Right atrium auricular region (tissue), 2 donors: ENCODE results near the gene CLASRP. TPM values are rescaled to one million over a fixed set of nuclear protein-coding genes. Genes with fewer than 3 reads are reported as not detected.

Experiments used
- DNase-seq: peaks from one replicate; pipeline ENCODE4 v3.0.0-alpha.2; 2019; ENCODE audit warnings: low spot score
- H3K27ac ChIP-seq, 2 donors: fragments of 200-600 bp; sonication (generic); 1 replicate in 1 of 2; 2 replicates in 1 of 2; pipeline ENCODE4 v1.5.1; 2016 to 2019
- H3K27me3 ChIP-seq, 2 donors: fragments of 200-600 bp; sonication (generic); one replicate each; pipeline versions ENCODE4 v1.5.1 to v1.6.0; 2017 to 2019
- H3K36me3 ChIP-seq: fragments of 200-600 bp; sonication (generic); one replicate; pipeline ENCODE4 v1.5.1; 2016
- H3K4me1 ChIP-seq, 2 donors: fragments of 200-600 bp; sonication (generic); one replicate each; pipeline versions ENCODE4 v1.5.1 to v1.6.0; 2017 to 2019
- H3K4me3 ChIP-seq, 2 donors: fragments of 200-600 bp; sonication (generic); 1 replicate in 1 of 2; 2 replicates in 1 of 2; pipeline ENCODE4 v1.5.1; 2017 to 2019; ENCODE audit warnings: mild to moderate bottlenecking in 1 of 2, moderate library complexity in 1 of 2
- H3K9me3 ChIP-seq, 2 donors: fragments of 200-600 bp; sonication (generic); one replicate each; pipeline ENCODE4 v1.5.1; 2019
- CTCF ChIP-seq, 2 donors: fragments of 200-600 bp; sonication (generic); IDR thresholded peaks; one replicate each; pipeline ENCODE4 v1.5.1; 2019; ENCODE audit warnings: antibody characterized with exemption in 2 of 2
- total RNA-seq, 2 donors: library from RNA; depleted of rRNA; stranded (reverse); fragments of >200 nt; gene quantifications; one replicate each; pipeline ENCODE4 v1.1.0, GENCODE V29; 2016

The CLASRP gene
- total RNA-seq, 2 donors from 2014 or later, result 29.6 to 31.3 TPM

GRCh38 chr19:45049073-45049736 lies 10.4 kb downstream of the CLASRP start:
- H3K36me3 ChIP-seq, result peaks cover 37% of the 10 kb centered on the region
- peaks cover 0 to 31% of the 10 kb centered on the region in 2 donors for H3K4me1 ChIP-seq
- H3K27ac ChIP-seq, result peak overlapping the region in 1 of 2 donors; percentile 31
- no peak for DNase-seq
- H3K9me3 ChIP-seq, result no peaks in the 10 kb centered on the region
- no peak overlapping the region for H3K4me3 ChIP-seq
- TF ChIP-seq CTCF (IDR thresholded peaks at IDR 0.05), result no peak
- no peaks in the 10 kb centered on the region for H3K27me3 ChIP-seq

DNA sequence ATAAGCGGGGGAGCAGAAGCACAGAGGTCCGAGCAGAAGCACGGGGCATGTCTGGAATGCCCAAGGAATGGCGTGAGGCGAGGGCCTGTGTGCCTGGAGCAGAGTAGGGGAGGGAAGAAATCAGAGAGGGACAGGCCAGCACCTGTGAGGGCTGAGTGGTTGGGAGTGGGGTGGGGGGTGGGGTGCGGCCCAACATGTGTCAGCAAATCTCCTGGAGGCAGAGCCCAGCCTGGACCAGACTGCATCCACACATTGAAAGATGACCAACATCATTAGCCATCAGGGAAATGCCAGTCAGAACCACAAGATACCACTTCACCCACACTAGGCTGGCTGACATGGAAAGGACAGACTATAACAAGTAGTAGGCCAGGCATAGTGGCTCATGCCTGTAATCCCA lies 11.2 kb downstream of the CLASRP start:
- DNase-seq, result no peak
- TF ChIP-seq CTCF (IDR thresholded peaks at IDR 0.05), result no peak
- H3K9me3 ChIP-seq, result no peaks in the 10 kb centered on the region
- no peak overlapping the region for H3K4me3 ChIP-seq
- H3K27ac ChIP-seq, result no peak overlapping the region
- no peaks in the 10 kb centered on the region for H3K27me3 ChIP-seq
- peaks cover 37% of the 10 kb centered on the region for H3K36me3 ChIP-seq
- H3K4me1 ChIP-seq, result peaks cover 0 to 28% of the 10 kb centered on the region in 2 donors

DNA sequence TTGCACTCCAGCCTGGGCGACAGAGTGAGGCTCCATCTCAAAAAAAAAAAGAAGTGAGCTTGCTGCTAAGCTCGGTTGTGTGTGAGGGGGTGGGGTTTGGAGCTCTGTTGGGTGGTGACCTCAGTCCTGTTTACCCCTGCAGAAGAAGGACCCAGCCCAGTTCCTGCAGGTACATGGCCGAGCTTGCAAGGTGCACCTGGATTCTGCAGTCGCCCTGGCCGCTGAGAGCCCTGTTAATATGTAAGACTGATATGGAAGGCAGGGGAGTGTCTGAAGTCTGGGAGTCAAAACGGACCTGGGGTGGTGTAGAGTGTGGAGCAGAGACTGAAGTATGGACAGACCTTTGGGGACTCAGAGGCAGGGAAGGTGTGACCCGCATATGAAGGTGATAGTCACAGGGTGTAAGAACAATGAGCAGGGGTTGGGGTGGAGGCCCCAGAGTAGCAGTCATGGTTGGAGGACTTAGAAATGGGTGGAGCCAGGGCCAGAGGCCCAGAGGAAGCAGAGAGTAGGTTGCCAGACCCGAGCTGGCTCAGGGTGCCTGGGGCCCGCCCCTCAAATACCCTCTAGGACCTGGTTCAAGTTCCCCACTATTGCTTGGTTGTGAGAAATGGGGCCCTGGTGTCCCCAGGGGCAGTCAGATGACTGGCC lies 13.2 kb downstream of the CLASRP start:
- Histone ChIP-seq H3K27ac (no peak overlapping the region), H3K4me1 (peaks cover 0 to 15% of the 10 kb centered on the region in 2 donors), H3K4me3 (no peak overlapping the region), H3K9me3 (no peaks in the 10 kb centered on the region), H3K27me3 (no peaks in the 10 kb centered on the region), H3K36me3 (peaks cover 42% of the 10 kb centered on the region)
- TF ChIP-seq CTCF (IDR thresholded peaks at IDR 0.05), result no peak
- no peak for DNase-seq

GRCh38 chr19:45056831-45057230 lies 18.0 kb downstream of the CLASRP start:
- peaks cover 90% of the 10 kb centered on the region for H3K36me3 ChIP-seq
- H3K9me3 ChIP-seq, result no peaks in the 10 kb centered on the region
- no peak overlapping the region for H3K4me3 ChIP-seq
- no peak for TF ChIP-seq CTCF (IDR thresholded peaks at IDR 0.05)
- no peak overlapping the region for H3K27ac ChIP-seq
- no peaks in the 10 kb centered on the region for H3K27me3 ChIP-seq
- no peaks in the 10 kb centered on the region for H3K4me1 ChIP-seq
- DNase-seq, result no peak

DNA sequence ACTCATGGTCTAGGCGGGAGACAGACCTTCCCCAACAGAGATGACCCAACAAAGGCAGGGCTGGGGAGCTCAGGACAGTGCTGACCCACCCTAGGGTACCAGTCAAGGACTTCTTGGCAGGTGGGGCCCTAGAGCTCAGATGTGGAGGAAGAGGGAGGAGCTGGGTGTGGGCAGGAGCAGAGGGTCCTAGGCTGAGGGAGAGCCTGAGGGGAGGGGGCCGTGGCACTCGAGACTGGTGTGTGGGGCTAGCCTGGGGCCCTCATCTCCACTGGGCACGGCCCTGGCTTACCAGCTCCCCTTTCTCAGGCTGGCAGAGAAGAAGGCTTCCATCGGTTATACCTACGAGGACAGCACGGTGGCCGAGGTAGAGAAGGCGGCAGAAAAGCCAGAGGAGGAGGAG lies 18.6 kb downstream of the CLASRP start:
- no peaks in the 10 kb centered on the region for H3K27me3 ChIP-seq
- no peak overlapping the region for H3K27ac ChIP-seq
- H3K36me3 ChIP-seq, result peaks cover 96% of the 10 kb centered on the region
- no peak for DNase-seq
- H3K4me3 ChIP-seq, result no peak overlapping the region
- no peaks in the 10 kb centered on the region for H3K9me3 ChIP-seq
- H3K4me1 ChIP-seq, result no peaks in the 10 kb centered on the region
- no peak for TF ChIP-seq CTCF (IDR thresholded peaks at IDR 0.05)
